Mesodermal cell (in vitro differentiated cells): ENCODE data around the gene SLC35G2. TPM values are rescaled to one million over a fixed set of nuclear protein-coding genes. Genes with fewer than 3 reads are reported as not detected.
A peak's percentile ranks its signal among the peaks of the same experiment; 100 is the strongest.

Experiments
- H3K27ac ChIP-seq: 2 replicates; pipeline ENCODE4 v1.7.0; 2013; ENCODE audit warnings: mild to moderate bottlenecking, low read depth, low read length, moderate library complexity; ENCODE audit not compliant: severe bottlenecking
- H3K36me3 ChIP-seq: 2 replicates; pipeline ENCODE4 v1.7.1; 2013; ENCODE audit warnings: mild to moderate bottlenecking, low read length, moderate library complexity; ENCODE audit not compliant: control insufficient read depth, insufficient read depth
- H3K4me1 ChIP-seq: one replicate; pipeline ENCODE4 v1.7.1; 2013; ENCODE audit warnings: mild to moderate bottlenecking, low read length; ENCODE audit not compliant: insufficient read depth, control insufficient read depth, poor library complexity, severe bottlenecking
- H3K4me3 ChIP-seq: 2 replicates; pipeline ENCODE4 v1.7.0; 2013; ENCODE audit warnings: low read length, control low read depth, mild to moderate bottlenecking; ENCODE audit not compliant: insufficient read depth, poor library complexity, severe bottlenecking; ENCODE audit errors: extremely low read depth
- H3K9me3 ChIP-seq: 2 replicates; pipeline ENCODE4 v1.7.1; 2013; ENCODE audit warnings: mild to moderate bottlenecking, low read length, moderate library complexity; ENCODE audit not compliant: control insufficient read depth
- WGBS, 2 experiments: methylation state at CpG; one replicate each; pipeline ENCODE4 v1.1.5; 2013; ENCODE audit warnings: missing lambda C conversion rate in 2 of 2; ENCODE audit not compliant: insufficient coverage in 2 of 2; 5-methylcytosine and 5-hydroxymethylcytosine counted together
- polyA plus RNA-seq, 2 experiments: library from polyadenylated mRNA; stranded (reverse); fragments of 50-300 nt; gene quantifications; one replicate each; pipeline ENCODE4 v1.2.3, GENCODE V29; 2013

The SLC35G2 gene
- polyA plus RNA-seq (2013, experiment 1 of 2): 21.7 TPM
- polyA plus RNA-seq (2013, experiment 2 of 2): 19.0 TPM

- 0 to 2% methylated on average over 36 to 50 of the region's 60 CpGs for WGBS, 2 experiments
- Histone ChIP-seq H3K4me3 (peak within 1 kb of the TSS; percentile 63), H3K27ac (peak within 1 kb of the TSS; percentile 89), H3K9me3 (peaks cover 13% of the 10 kb centered on the region), H3K36me3 (peaks cover 15% of the 10 kb centered on the region), H3K4me1 (peaks cover 13% of the 10 kb centered on the region)
These were observed at the start of gene SLC35G2 for GRCh38 chr3:136818769-136819391. Gene SLC35G2 (plus strand): TSS chr3:136819126. CDS start chr3:136854461, 35,335 bp downstream.

- Histone ChIP-seq H3K4me3 (no peak overlapping the region), H3K27ac (no peak overlapping the region), H3K36me3 (no peaks in the 10 kb centered on the region), H3K9me3 (no peaks in the 10 kb centered on the region), H3K4me1 (peaks cover 14% of the 10 kb centered on the region)
- 43 to 63% methylated on average over 1 of the region's 1 CpG for WGBS, 2 experiments
These were observed 46.2 kb upstream of the SLC35G2 start for GRCh38 chr3:136772709-136773108.

GRCh38 chr3:136778865-136779264 is 40.1 kb upstream of the SLC35G2 start:
- H3K27ac ChIP-seq: peak overlapping the region; percentile 81
- H3K9me3 ChIP-seq: no peaks in the 10 kb centered on the region
- peaks cover 12% of the 10 kb centered on the region for H3K4me1 ChIP-seq
- H3K36me3 ChIP-seq: no peaks in the 10 kb centered on the region
- H3K4me3 ChIP-seq: no peak overlapping the region
- WGBS, 2 experiments: 59 to 89% methylated on average over 3 to 4 of the region's 4 CpGs

- no peaks in the 10 kb centered on the region for H3K36me3 ChIP-seq
- H3K4me3 ChIP-seq: no peak overlapping the region
- 94 to 96% methylated on average over 4 of the region's 4 CpGs for WGBS, 2 experiments
- H3K4me1 ChIP-seq: peaks cover 12% of the 10 kb centered on the region
- H3K9me3 ChIP-seq: no peaks in the 10 kb centered on the region
- H3K27ac ChIP-seq: no peak overlapping the region
These were observed 38.2 kb upstream of the SLC35G2 start for GRCh38 chr3:136780741-136781140.

- Histone ChIP-seq H3K9me3 (no peaks in the 10 kb centered on the region), H3K27ac (no peak overlapping the region), H3K36me3 (no peaks in the 10 kb centered on the region), H3K4me3 (no peak overlapping the region), H3K4me1 (peaks cover 16% of the 10 kb centered on the region)
- 88 to 90% methylated on average over 4 of the region's 5 CpGs for WGBS, 2 experiments
These were observed 35.2 kb upstream of the SLC35G2 start for GRCh38 chr3:136783708-136784191.

- Histone ChIP-seq H3K4me1 (peaks cover 15% of the 10 kb centered on the region), H3K27ac (peak overlapping the region; percentile 87), H3K36me3 (no peaks in the 10 kb centered on the region), H3K9me3 (no peaks in the 10 kb centered on the region), H3K4me3 (no peak overlapping the region)
- 40 to 69% methylated on average over 1 to 2 of the region's 2 CpGs for WGBS, 2 experiments
These were observed 31.6 kb upstream of the SLC35G2 start for GRCh38 chr3:136787349-136787748.

- Histone ChIP-seq H3K27ac (no peak overlapping the region), H3K4me3 (no peak overlapping the region), H3K9me3 (no peaks in the 10 kb centered on the region), H3K4me1 (peaks cover 15% of the 10 kb centered on the region), H3K36me3 (no peaks in the 10 kb centered on the region)
- 100% methylated on average over 1 of the region's 1 CpG for WGBS, 2 experiments
These were observed 30.8 kb upstream of the SLC35G2 start for GRCh38 chr3:136788154-136788553.

- Histone ChIP-seq H3K27ac (no peak overlapping the region), H3K36me3 (no peaks in the 10 kb centered on the region), H3K9me3 (no peaks in the 10 kb centered on the region), H3K4me3 (no peak overlapping the region), H3K4me1 (peaks cover 15% of the 10 kb centered on the region)
- WGBS, 2 experiments: 100% methylated on average over 1 of the region's 1 CpG; no CpG with 5 or more reads in 1 of the 2 experiments
These were observed 28.9 kb upstream of the SLC35G2 start for GRCh38 chr3:136789976-136790375.

GRCh38 chr3:136790786-136791185 is 28.1 kb upstream of the SLC35G2 start:
- 90 to 96% methylated on average over 3 of the region's 3 CpGs for WGBS, 2 experiments
- no peaks in the 10 kb centered on the region for H3K36me3 ChIP-seq
- peaks cover 15% of the 10 kb centered on the region for H3K4me1 ChIP-seq
- no peak overlapping the region for H3K27ac ChIP-seq
- no peak overlapping the region for H3K4me3 ChIP-seq
- no peaks in the 10 kb centered on the region for H3K9me3 ChIP-seq

GRCh38 chr3:136792556-136793330 is 26.2 kb upstream of the SLC35G2 start:
- Histone ChIP-seq H3K27ac (peak overlapping the region; percentile 36), H3K4me1 (peaks cover 5% of the 10 kb centered on the region), H3K36me3 (no peaks in the 10 kb centered on the region), H3K4me3 (no peak overlapping the region), H3K9me3 (no peaks in the 10 kb centered on the region)
- WGBS, 2 experiments: 83% methylated on average over 1 of the region's 4 CpGs; no CpG with 5 or more reads in 1 of the 2 experiments
